ENCODE results near the gene CTRB1.
"Not testable (repeated sequence)": the region's sequence is repeated elsewhere in the genome, so short reads cannot be mapped to it uniquely, and the experiment has no call there.

Gene CTRB1

GRCh38 chr16:75222271-75222783 lies 3.5 kb downstream of the CTRB1 start:
- Histone ChIP-seq H3K9me3 (ENCODE audit: insufficient read depth, low read length) (no peaks in the 10 kb centered on the region), H3K9ac (ENCODE audit: low read length) (no peak overlapping the region), H3K27me3 (ENCODE audit: low read depth, low read length) (peaks cover 4% of the 10 kb centered on the region; the same call in 1 of the 2 replicates), H3K27ac (ENCODE audit: low read length) (no peak overlapping the region), H3K4me2 (ENCODE audit: low read length) (no peak overlapping the region), H4K20me1 (ENCODE audit: insufficient read depth, low read length) (no peaks in the 10 kb centered on the region), H3K4me1 (ENCODE audit: low read length) (peaks cover 33% of the 10 kb centered on the region), H2AFZ (ENCODE audit: low read depth, low read length) (no peak overlapping the region), H3K79me2 (ENCODE audit: low read length) (no peaks in the 10 kb centered on the region), H3K4me3 (ENCODE audit: low read length) (no peak overlapping the region), H3K36me3 (replicated peaks; ENCODE audit: low read depth, low read length) (no peaks in the 10 kb centered on the region)
- TF ChIP-seq EZH2phosphoT487 (IDR thresholded peaks at IDR 0.05; ENCODE audit: low read depth) (no peak), CTCF (IDR thresholded peaks at IDR 0.05; ENCODE audit: low read depth, low read length) (no peak)

- H3K36me3 ChIP-seq (replicated peaks; ENCODE audit: low read depth, low read length); H3K4me2 ChIP-seq (ENCODE audit: low read length): not testable (repeated sequence)
- peaks cover 11% of the 10 kb centered on the region; the same call in 1 of the 2 replicates for H3K27me3 ChIP-seq (ENCODE audit: low read depth, low read length)
Measured at GRCh38 chr16:75223129-75223528, 4.3 kb downstream of the CTRB1 start.

GRCh38 chr16:75224306-75225082 lies 5.7 kb downstream of the CTRB1 start:
- peaks cover 11% of the 10 kb centered on the region; the same call in 1 of the 2 replicates for H3K27me3 ChIP-seq (ENCODE audit: low read depth, low read length)
- H3K79me2 ChIP-seq (ENCODE audit: low read length), result no peaks in the 10 kb centered on the region
- H3K4me2 ChIP-seq (ENCODE audit: low read length), result no peak overlapping the region
- H2AFZ ChIP-seq (ENCODE audit: low read depth, low read length), result no peak overlapping the region
- no peaks in the 10 kb centered on the region for H4K20me1 ChIP-seq (ENCODE audit: insufficient read depth, low read length)
- TF ChIP-seq CTCF (IDR thresholded peaks at IDR 0.05; ENCODE audit: low read depth, low read length) (no peak), EZH2phosphoT487 (IDR thresholded peaks at IDR 0.05; ENCODE audit: low read depth) (no peak)
- no peaks in the 10 kb centered on the region for H3K36me3 ChIP-seq (replicated peaks; ENCODE audit: low read depth, low read length)
- no peak overlapping the region for H3K9ac ChIP-seq (ENCODE audit: low read length)
- no peak overlapping the region for H3K4me3 ChIP-seq (ENCODE audit: low read length)
- H3K4me1 ChIP-seq (ENCODE audit: low read length), result peaks cover 11% of the 10 kb centered on the region
- H3K9me3 ChIP-seq (ENCODE audit: insufficient read depth, low read length), result no peaks in the 10 kb centered on the region
- H3K27ac ChIP-seq (ENCODE audit: low read length), result no peak overlapping the region

More at GRCh38 chr16:75223129-75223528, 4.3 kb downstream of the CTRB1 start:
- H4K20me1 ChIP-seq (ENCODE audit: insufficient read depth, low read length); H3K9me3 ChIP-seq (ENCODE audit: insufficient read depth, low read length); H3K27ac ChIP-seq (ENCODE audit: low read length); H3K4me3 ChIP-seq (ENCODE audit: low read length); H3K9ac ChIP-seq (ENCODE audit: low read length); H2AFZ ChIP-seq (ENCODE audit: low read depth, low read length); H3K79me2 ChIP-seq (ENCODE audit: low read length): not testable (repeated sequence)
- peaks cover 25% of the 10 kb centered on the region for H3K4me1 ChIP-seq (ENCODE audit: low read length)

GRCh38 chr16:75225092-75225491 lies 6.3 kb downstream of the CTRB1 start:
- H3K4me1 ChIP-seq (ENCODE audit: low read length), result peaks cover 5% of the 10 kb centered on the region
- no peaks in the 10 kb centered on the region for H3K9me3 ChIP-seq (ENCODE audit: insufficient read depth, low read length)
- H3K27ac ChIP-seq (ENCODE audit: low read length), result no peak overlapping the region
- no peak overlapping the region for H3K4me2 ChIP-seq (ENCODE audit: low read length)
- TF ChIP-seq CTCF (IDR thresholded peaks at IDR 0.05; ENCODE audit: low read depth, low read length) (no peak), EZH2phosphoT487 (IDR thresholded peaks at IDR 0.05; ENCODE audit: low read depth) (no peak)
- H3K36me3 ChIP-seq (replicated peaks; ENCODE audit: low read depth, low read length), result no peaks in the 10 kb centered on the region
- H3K9ac ChIP-seq (ENCODE audit: low read length), result no peak overlapping the region
- no peak overlapping the region for H3K4me3 ChIP-seq (ENCODE audit: low read length)
- no peak overlapping the region for H2AFZ ChIP-seq (ENCODE audit: low read depth, low read length)
- H4K20me1 ChIP-seq (ENCODE audit: insufficient read depth, low read length), result no peaks in the 10 kb centered on the region
- no peaks in the 10 kb centered on the region for H3K79me2 ChIP-seq (ENCODE audit: low read length)
- peaks cover 11% of the 10 kb centered on the region; the same call in 1 of the 2 replicates for H3K27me3 ChIP-seq (ENCODE audit: low read depth, low read length)
